Upper lobe of left lung (tissue), 4 donors: ENCODE results near the gene CLTB.

Source experiments
- CTCF ChIP-seq, 6 experiments: fragments of 450-650 bp in 4 of 6; fragments of 200-600 bp in 2 of 6; sonication (generic) in 2 of 6; IDR thresholded peaks; one replicate each; pipeline ENCODE4 v1.5.1; 2016 to 2019; ENCODE audit warnings: antibody characterized with exemption in 6 of 6
- EP300 ChIP-seq, 4 donors: sonication (generic); formaldehyde crosslinking; IDR thresholded peaks; one replicate each; pipeline ENCODE4 v1.5.1; 2017; ENCODE audit warnings: antibody characterized with exemption in 4 of 4, control low read depth in 2 of 4
- POLR2A ChIP-seq, 4 donors: fragments of 450-650 bp; IDR thresholded peaks; one replicate each; pipeline ENCODE4 v1.5.1; 2016 to 2017; ENCODE audit warnings: antibody characterized with exemption in 4 of 4, mild to moderate bottlenecking in 2 of 4

DNA sequence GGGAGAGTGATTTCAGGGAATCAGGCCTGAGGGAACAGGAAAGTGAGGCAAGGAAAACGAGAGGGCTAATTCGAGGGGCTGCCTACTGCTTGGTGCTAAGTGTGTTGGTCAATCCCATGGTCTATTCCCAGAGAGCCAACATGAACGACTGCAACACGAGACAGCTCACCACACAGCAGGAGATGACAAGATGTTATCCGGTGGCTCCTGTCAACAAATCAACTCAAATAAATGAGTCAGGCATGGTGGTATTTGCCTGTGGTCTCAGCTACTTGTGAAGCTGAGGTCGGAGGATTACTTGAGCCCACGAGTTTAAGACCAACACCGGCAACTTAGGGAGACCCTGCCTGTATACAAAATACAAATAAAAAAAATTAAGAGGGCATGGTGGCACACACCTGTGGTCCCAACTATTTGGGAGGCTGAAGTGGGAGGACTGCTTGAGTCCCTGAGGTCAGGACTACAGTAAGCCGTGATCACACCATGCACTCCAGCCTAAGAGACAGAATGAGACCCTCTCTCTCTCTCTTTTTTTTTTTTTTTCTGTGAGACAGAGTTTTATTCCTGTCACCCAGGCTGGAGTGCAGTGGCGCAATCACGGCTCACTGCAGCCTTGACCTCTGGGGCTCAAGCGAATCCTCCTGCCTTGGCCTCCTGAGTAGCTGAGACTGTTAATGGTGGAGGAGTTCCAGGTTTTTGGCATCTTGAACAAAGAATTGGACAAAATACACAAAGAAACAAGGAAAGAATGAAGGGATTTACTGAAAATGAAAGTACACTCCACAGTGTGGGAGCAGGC, 22.8 kb upstream of the CLTB start:
- TF ChIP-seq POLR2A (IDR thresholded peaks at IDR 0.05) (no peak), CTCF (IDR thresholded peaks at IDR 0.05) (no peak), EP300 (IDR thresholded peaks at IDR 0.05) (no peak)
